CD4-positive, alpha-beta memory T cell (primary cell): ENCODE measurements around the gene SSC5D. TPM values are rescaled to one million over a fixed set of nuclear protein-coding genes. Genes with fewer than 3 reads are reported as not detected.

Source experiments
- CTCF ChIA-PET: fragments of 350-600 bp; sonication (Branson Sonifier 250); formaldehyde crosslinking; loops from one replicate; lab custom pipeline; 2021; ENCODE audit warnings: inconsistent platforms; ENCODE audit not compliant: partially characterized antibody; lab: Charles Lee
- POLR2A ChIA-PET: fragments of 350-600 bp; sonication (Branson Sonifier 250); formaldehyde crosslinking; loops from one replicate; lab custom pipeline; 2021; ENCODE audit not compliant: partially characterized antibody; lab: Charles Lee
- DNase-seq, 5 donors: peaks; one replicate each; pipeline versions ENCODE4 v3.0.0 to v3.0.0-alpha.2; 2020 to 2022; ENCODE audit warnings: mixed read lengths in 1 of 5
- H3K27ac ChIP-seq: one replicate; pipeline ENCODE4 v1.7.0; 2013; ENCODE audit warnings: low read depth, low read length
- H3K27me3 ChIP-seq: 2 replicates; pipeline ENCODE4 v1.7.0; 2013; ENCODE audit warnings: mild to moderate bottlenecking, low read length, moderate library complexity; ENCODE audit not compliant: insufficient read depth
- H3K36me3 ChIP-seq: 2 replicates; pipeline ENCODE4 v1.7.0; 2013; ENCODE audit warnings: mild to moderate bottlenecking, low read length, moderate library complexity; ENCODE audit not compliant: insufficient read depth
- H3K4me1 ChIP-seq: 2 replicates; pipeline ENCODE4 v1.7.0; 2013; ENCODE audit warnings: mild to moderate bottlenecking, low read length, moderate library complexity; ENCODE audit not compliant: insufficient read depth
- H3K4me3 ChIP-seq, 2 donors: one replicate each; pipeline ENCODE4 v1.7.0; 2013; ENCODE audit warnings: low read length in 2 of 2, mild to moderate bottlenecking in 1 of 2
- H3K9me3 ChIP-seq, 2 donors: one replicate each; pipeline ENCODE4 v1.7.0; 2013; ENCODE audit warnings: low read length in 2 of 2, control low read depth in 1 of 2; ENCODE audit not compliant: control insufficient read depth in 1 of 2
- H3K27ac Mint-ChIP-seq, 7 donors: one replicate each; pipeline ENCODE4 v1.8.0; 2020 to 2021; ENCODE audit warnings: mixed read lengths in 7 of 7, mild to moderate bottlenecking in 6 of 7, inconsistent platforms in 3 of 7, moderate library complexity in 3 of 7
- H3K27me3 Mint-ChIP-seq, 2 donors: one replicate each; pipeline ENCODE4 v1.8.0; 2020 to 2021; ENCODE audit warnings: mixed read lengths in 2 of 2
- H3K36me3 Mint-ChIP-seq, 2 donors: one replicate each; pipeline ENCODE4 v1.8.0; 2020 to 2021; ENCODE audit warnings: mixed read lengths in 2 of 2, inconsistent platforms in 1 of 2, mild to moderate bottlenecking in 1 of 2
- H3K4me1 Mint-ChIP-seq, 4 donors: one replicate each; pipeline ENCODE4 v1.8.0; 2020 to 2021; ENCODE audit warnings: mixed read lengths in 4 of 4, mild to moderate bottlenecking in 1 of 4
- H3K4me3 Mint-ChIP-seq, 8 donors: one replicate each; pipeline ENCODE4 v1.8.0; 2020 to 2021; ENCODE audit warnings: mixed read lengths in 8 of 8, mild to moderate bottlenecking in 7 of 8, moderate library complexity in 6 of 8, inconsistent platforms in 3 of 8
- H3K9me3 Mint-ChIP-seq, 8 donors: one replicate each; pipeline ENCODE4 v1.8.0; 2020 to 2021; ENCODE audit warnings: mixed read lengths in 8 of 8, mild to moderate bottlenecking in 5 of 8, inconsistent platforms in 3 of 8, moderate library complexity in 1 of 8
- intact Hi-C: fragments of 100-400 bp; cut with micrococcal nuclease; formaldehyde crosslinking; loops from one replicate; pipeline ENCODE4 v1.15.1; 2023
- polyA plus RNA-seq, 2 donors: library from polyadenylated mRNA; unstranded; fragments of 300-500 nt; fragmentation: Illumina TruSeq; gene quantifications; one replicate each; pipeline ENCODE4 v1.2.3, GENCODE V29; 2021
- total RNA-seq, 2 experiments: library from RNA; stranded (reverse); gene quantifications; one replicate each; pipeline ENCODE4 v1.2.3, GENCODE V29; 2021

SSC5D gene
- total and polyA plus RNA-seq, 4 experiments from 2014 or later: 0.20 to 0.36 TPM; not detected in 2

GRCh38 chr19:55508120-55508519 is 19.9 kb downstream of the SSC5D start:
- Mint-ChIP-seq H3K36me3 (no peaks in the 10 kb centered on the region), H3K27me3 (peaks cover 18 to 23% of the 10 kb centered on the region in 2 donors), H3K27ac (no peak overlapping the region), H3K4me3 (no peak overlapping the region), H3K4me1 (peaks cover 2 to 11% (median 8%) of the 10 kb centered on the region in 4 donors), H3K9me3 (no peaks in the 10 kb centered on the region)
- no peak overlapping the region for H3K27ac ChIP-seq
- POLR2A ChIA-PET: no interaction called here
- CTCF ChIA-PET: interaction anchor here (1.1 to 2.5 kb wide), 4 partner anchors 40 to 367 kb away, joined by 3 to 8 read pairs (median 5); no protein-coding TSS in a partner anchor
- H3K9me3 ChIP-seq: no peaks in the 10 kb centered on the region
- H3K36me3 ChIP-seq: no peaks in the 10 kb centered on the region
- H3K4me3 ChIP-seq: no peak overlapping the region
- DNase-seq: no peak
- intact Hi-C loops: no loop called here
- peaks cover 4% of the 10 kb centered on the region for H3K4me1 ChIP-seq
- no peaks in the 10 kb centered on the region for H3K27me3 ChIP-seq

- H3K27ac ChIP-seq: peak overlapping the region; percentile 42
- H3K4me1 Mint-ChIP-seq: peaks cover 3 to 4% (median 3%) of the 10 kb centered on the region in 4 donors
- H3K36me3 ChIP-seq: no peaks in the 10 kb centered on the region
- no peaks in the 10 kb centered on the region for H3K9me3 Mint-ChIP-seq
- peak overlapping the region; percentile 77 to 97 (median 92) for H3K27ac Mint-ChIP-seq
- ChIA-PET CTCF (interaction anchor here (1.0 to 9.1 kb wide), 5 partner anchors 89 to 120 kb away, joined by 3 to 165 read pairs (median 10); partner anchors contain the start of genes ZNF784 and ZNF865), POLR2A (interaction anchor here (0.7 to 0.8 kb wide), 3 partner anchors 13 to 116 kb away, joined by 3 to 4 read pairs (median 3); no protein-coding TSS in a partner anchor)
- peak; percentile 85 to 86 (median 86) for DNase-seq
- peak overlapping the region; percentile 71 to 86 (median 82) for H3K4me3 Mint-ChIP-seq
- peaks cover 1 to 11% of the 10 kb centered on the region in 2 donors for H3K27me3 Mint-ChIP-seq
- H3K4me3 ChIP-seq: peak overlapping the region in 1 of 2 donors; percentile 38
- H3K36me3 Mint-ChIP-seq: no peaks in the 10 kb centered on the region
- H3K27me3 ChIP-seq: no peaks in the 10 kb centered on the region
- no peaks in the 10 kb centered on the region for H3K9me3 ChIP-seq
- intact Hi-C loops: loop anchor here (1.0 to 2.0 kb wide), 3 partner anchors 64 to 114 kb away; partner anchors contain the start of gene ZNF579
- peaks cover 6% of the 10 kb centered on the region for H3K4me1 ChIP-seq
Measured at GRCh38 chr19:55516878-55517620, 28.8 kb downstream of the SSC5D start.

GRCh38 chr19:55519451-55520311 is 31.4 kb downstream of the SSC5D start:
- ChIA-PET CTCF (interaction anchor here (0.8 to 1.3 kb wide), 2 partner anchors 16 to 86 kb away, joined by 3 to 6 read pairs; partner anchors contain the start of gene ZNF865), POLR2A (interaction anchor here (0.9 kb wide), 1 partner anchor 86 kb away, joined by 3 read pairs; no protein-coding TSS in a partner anchor)
- Histone ChIP-seq H3K27me3 (no peaks in the 10 kb centered on the region), H3K36me3 (no peaks in the 10 kb centered on the region), H3K27ac (no peak overlapping the region), H3K4me3 (no peak overlapping the region), H3K4me1 (peaks cover 6% of the 10 kb centered on the region), H3K9me3 (no peaks in the 10 kb centered on the region)
- peaks cover 3 to 4% (median 3%) of the 10 kb centered on the region in 4 donors for H3K4me1 Mint-ChIP-seq
- intact Hi-C loops: no loop called here
- no peak overlapping the region for H3K27ac Mint-ChIP-seq
- no peak for DNase-seq
- no peak overlapping the region for H3K4me3 Mint-ChIP-seq
- peaks cover 2 to 4% of the 10 kb centered on the region in 2 donors for H3K27me3 Mint-ChIP-seq
- no peaks in the 10 kb centered on the region for H3K36me3 Mint-ChIP-seq
- H3K9me3 Mint-ChIP-seq: no peaks in the 10 kb centered on the region

- intact Hi-C loops: no loop called here
- Histone ChIP-seq H3K27me3 (no peaks in the 10 kb centered on the region), H3K27ac (no peak overlapping the region), H3K36me3 (no peaks in the 10 kb centered on the region), H3K9me3 (no peaks in the 10 kb centered on the region), H3K4me3 (no peak overlapping the region), H3K4me1 (peaks cover 6% of the 10 kb centered on the region)
- CTCF ChIA-PET: interaction anchor here (1.3 kb wide), 1 partner anchor 85 kb away, joined by 6 read pairs; the partner anchor contains the start of gene ZNF865
- Mint-ChIP-seq H3K9me3 (no peaks in the 10 kb centered on the region), H3K36me3 (no peaks in the 10 kb centered on the region), H3K27ac (no peak overlapping the region), H3K27me3 (peaks cover 2 to 6% of the 10 kb centered on the region in 2 donors), H3K4me3 (no peak overlapping the region), H3K4me1 (peaks cover 3 to 4% (median 3%) of the 10 kb centered on the region in 4 donors)
- POLR2A ChIA-PET: interaction anchor here (0.9 kb wide), 1 partner anchor 85 kb away, joined by 3 read pairs; no protein-coding TSS in a partner anchor
- DNase-seq: no peak
Measured at GRCh38 chr19:55520691-55521292, 32.6 kb downstream of the SSC5D start.

GRCh38 chr19:55525289-55526101 is 37.3 kb downstream of the SSC5D start:
- CTCF ChIA-PET: no interaction called here
- no peaks in the 10 kb centered on the region for H3K4me1 Mint-ChIP-seq
- no peaks in the 10 kb centered on the region for H3K4me1 ChIP-seq

More at GRCh38 chr19:55525289-55526101, 37.3 kb downstream of the SSC5D start:
- no peaks in the 10 kb centered on the region for H3K36me3 ChIP-seq
- no peaks in the 10 kb centered on the region for H3K9me3 Mint-ChIP-seq
- no peaks in the 10 kb centered on the region for H3K36me3 Mint-ChIP-seq
- no peaks in the 10 kb centered on the region for H3K27me3 ChIP-seq
- H3K9me3 ChIP-seq: no peaks in the 10 kb centered on the region
- no peak overlapping the region for H3K4me3 Mint-ChIP-seq
- H3K27ac Mint-ChIP-seq: peak overlapping the region in 1 of 7 donors; percentile 74
- DNase-seq: no peak
- H3K27ac ChIP-seq: no peak overlapping the region
- no peak overlapping the region for H3K4me3 ChIP-seq
- POLR2A ChIA-PET: no interaction called here
- H3K27me3 Mint-ChIP-seq: peaks cover 2 to 3% of the 10 kb centered on the region in 2 donors
- intact Hi-C loops: no loop called here
